GM12878 (cell line): ENCODE measurements around the gene MCC. TPM values are rescaled to one million over a fixed set of nuclear protein-coding genes. Genes with fewer than 3 reads are reported as not detected.

Source experiments
- ATAC-seq: fragments of 200-7000 bp; cut with Tn5 transposase; 3 replicates; pipeline ENCODE4 v1.9.1; 2020; ENCODE audit warnings: mild to moderate bottlenecking, moderate library complexity
- BruUV-seq: library from RNA; stranded (reverse); fragments of 400-500 nt; replicated peaks from 2 replicates; lab custom pipeline; 2021; lab: Mats Ljungman, UMichigan
- CTCF ChIA-PET: fragments of 300-600 bp; sonication (Branson Sonifier 250); formaldehyde crosslinking; extraction: SDS; loops from one replicate; lab custom pipeline; 2021; ENCODE audit warnings: inconsistent platforms; lab: Yijun Ruan, JAX
- POLR2A ChIA-PET: fragments of 350-600 bp; formaldehyde crosslinking; extraction: SDS; loops from one replicate; lab custom pipeline; 2021; ENCODE audit warnings: inconsistent platforms; lab: Charles Lee
- RAD21 ChIA-PET: fragments of 300-600 bp; sonication (Branson Sonifier 250); formaldehyde crosslinking; loops from one replicate; lab custom pipeline; 2023; ENCODE audit warnings: antibody characterized with exemption; ENCODE audit not compliant: unreplicated experiment; lab: Charles Lee
- SMC1A ChIA-PET: fragments of 300-600 bp; sonication (Branson Sonifier 250); formaldehyde crosslinking; loops from one replicate; lab custom pipeline; 2023; ENCODE audit not compliant: unreplicated experiment, uncharacterized antibody; lab: Charles Lee
- DNase-seq: peaks from one replicate; pipeline ENCODE4 v3.0.0-alpha.2; 2011; ENCODE audit warnings: low read depth, low spot score
- FAIRE-seq: peaks from 3 replicates; lab custom pipeline; 2011; peaks lifted over from hg19 to GRCh38; lab: Jason Lieb, UNC
- H2AFZ ChIP-seq: 2 replicates; pipeline ENCODE4 v1.6.0; 2011; ENCODE audit warnings: low read depth, low read length, control low read depth; ENCODE audit not compliant: control insufficient read depth
- H3K27ac ChIP-seq: 2 replicates; pipeline ENCODE4 v1.5.1; 2011; ENCODE audit warnings: control low read depth; ENCODE audit not compliant: control insufficient read depth, insufficient read depth
- H3K27me3 ChIP-seq, 2 experiments: replicated peaks in 1 of 2; 2 replicates each; pipeline versions ENCODE4 v1.6.0 to v1.6.1; 2011; ENCODE audit warnings: low read length in 1 of 2; ENCODE audit not compliant: control insufficient read depth in 2 of 2, insufficient read depth in 2 of 2
- H3K36me3 ChIP-seq, 2 experiments: 2 replicates each; pipeline ENCODE4 v1.5.1; 2011; ENCODE audit warnings: low read length in 1 of 2; ENCODE audit not compliant: control insufficient read depth in 2 of 2, insufficient read depth in 2 of 2
- H3K4me1 ChIP-seq: 2 replicates; pipeline ENCODE4 v1.6.1; 2011; ENCODE audit warnings: mild to moderate bottlenecking, low read length, moderate library complexity, mixed read lengths; ENCODE audit not compliant: control insufficient read depth, insufficient read depth
- H3K4me2 ChIP-seq: 2 replicates; pipeline ENCODE4 v1.6.0; 2011; ENCODE audit warnings: control low read depth; ENCODE audit not compliant: control insufficient read depth, insufficient read depth
- H3K4me3 ChIP-seq: fragments of 200-600 bp; sonication (generic); 2 replicates; pipeline ENCODE4 v1.5.1; 2016
- H3K79me2 ChIP-seq: 2 replicates; pipeline ENCODE4 v1.6.0; 2011; ENCODE audit warnings: low read length; ENCODE audit not compliant: control insufficient read depth, insufficient read depth
- H3K9ac ChIP-seq: 2 replicates; pipeline ENCODE4 v1.8.0; 2011; ENCODE audit warnings: low read length, control low read depth, mixed read lengths; ENCODE audit not compliant: control insufficient read depth, insufficient read depth
- H3K9me3 ChIP-seq: replicated peaks from 3 replicates; pipeline ENCODE4 v1.5.1; 2011; ENCODE audit warnings: mild to moderate bottlenecking, low read length; ENCODE audit not compliant: control insufficient read depth, insufficient read depth
- H4K20me1 ChIP-seq: 2 replicates; pipeline ENCODE4 v1.6.0; 2011; ENCODE audit not compliant: control insufficient read depth, insufficient read depth
- BCLAF1 ChIP-seq: fragments of 450-650 bp; IDR thresholded peaks from 2 replicates; pipeline ENCODE4 v1.6.1; 2017; ENCODE audit warnings: antibody characterized with exemption, mild to moderate bottlenecking, moderate library complexity
- IKZF2 ChIP-seq, 2 experiments: fragments of 450-650 bp; IDR thresholded peaks; 2 replicates each; pipeline ENCODE4 v1.6.1; 2017; ENCODE audit warnings: mild to moderate bottlenecking in 2 of 2, moderate library complexity in 2 of 2
- KLF5 ChIP-seq: fragments of 450-650 bp; IDR thresholded peaks from 2 replicates; pipeline ENCODE4 v1.6.1; 2014; ENCODE audit warnings: mild to moderate bottlenecking; ENCODE audit not compliant: partially characterized antibody
- NRF1 ChIP-seq: conservative IDR thresholded peaks from 2 replicates; pipeline ENCODE4 v1.6.1; 2011; ENCODE audit warnings: mild to moderate bottlenecking, low read depth, low read length, improper control_type of control experiment
- TAF1 ChIP-seq: IDR thresholded peaks from 2 replicates; pipeline ENCODE4 v1.6.1; 2011; ENCODE audit warnings: mild to moderate bottlenecking, low read depth, low read length, borderline replicate concordance
- ZNF274 ChIP-seq: IDR thresholded peaks from one replicate; pipeline ENCODE4 v1.8.0; 2011; ENCODE audit not compliant: insufficient read length, insufficient read depth
- WGBS: methylation state at CpG from one replicate; pipeline ENCODE4 v1.1.6; 2016; ENCODE audit warnings: low lambda C conversion rate; ENCODE audit not compliant: insufficient replicate concordance, insufficient coverage; ENCODE audit errors: missing lambda C conversion rate; 5-methylcytosine and 5-hydroxymethylcytosine counted together
- in situ Hi-C: fragments of 300-500 bp; cut with MboI; formaldehyde crosslinking; loops from 9 replicates; pipeline ENCODE4 v1.14.3; 2018; ENCODE audit warnings: mixed read lengths
- intact Hi-C: fragments of 100-400 bp; cut with micrococcal nuclease; formaldehyde crosslinking; loops from one replicate; pipeline ENCODE4 v1.14.2; 2022; ENCODE audit not compliant: unreplicated experiment
- polyA plus RNA-seq, 11 experiments: library from polyadenylated mRNA; depleted of rRNA in 4 of 11; unstranded in 6 of 11; stranded (reverse) in 5 of 11; fragments of >200 nt; fragmentation: Nextera tagmentation in 4 of 11; fragmentation: Illumina TruSeq in 1 of 11; extraction: Ambion mirVana in 4 of 11; extraction: Trizol in 1 of 11; gene quantifications; 1 replicate in 1 of 11; 2 replicates in 10 of 11; pipeline versions ENCODE4 v1.2.1 to v1.2.3, GENCODE V29; 2011 to 2016; ENCODE audit warnings: inconsistent platforms in 2 of 11, missing spikeins in 2 of 11, low read depth in 1 of 11
- total RNA-seq, 4 experiments: library from RNA; depleted of rRNA in 3 of 4; stranded (reverse); fragments of >200 nt in 3 of 4; fragmentation: Illumina TruSeq in 1 of 4; extraction: Trizol in 1 of 4; gene quantifications; 2 replicates each; pipeline versions ENCODE4 v1.2.1 to v1.2.3, GENCODE V29; 2013 to 2021

MCC gene
- total and polyA plus RNA-seq, 10 of the 15 experiments (the other 5 are each of a cell fraction or from before 2014, with no cell fraction given): 0.03 to 0.86 (median 0.16) TPM

GRCh38 chr5:113253037-113253436, 235.2 kb downstream of the MCC start:
- no peaks in the 10 kb centered on the region for H3K79me2 ChIP-seq
- no peaks in the 10 kb centered on the region; a peak in 1 of 4 replicates for H3K27me3 ChIP-seq
- POLR2A ChIA-PET: no interaction called here
- no peak overlapping the region for H3K4me2 ChIP-seq
- intact Hi-C loops: no loop called here
- TF ChIP-seq KLF5 (no peak), NRF1 (no peak), IKZF2 (IDR thresholded peaks at IDR 0.05) (no peak), TAF1 (no peak), BCLAF1 (no peak), ZNF274 (no peak)
- no peak for ATAC-seq
- SMC1A ChIA-PET: interaction anchor here (1.5 kb wide), 1 partner anchor 12 kb away, joined by 4 read pairs; no protein-coding TSS in a partner anchor
- H3K9me3 ChIP-seq: no peaks in the 10 kb centered on the region
- H2AFZ ChIP-seq: no peak overlapping the region
- H3K4me3 ChIP-seq: no peak overlapping the region
- no peaks in the 10 kb centered on the region for H3K36me3 ChIP-seq
- no peak overlapping the region for H3K9ac ChIP-seq
- no TSS peak for BruUV-seq
- WGBS: 35% methylated on average over 3 of the region's 3 CpGs
- no peaks in the 10 kb centered on the region for H4K20me1 ChIP-seq
- RAD21 ChIA-PET: no interaction called here
- CTCF ChIA-PET: no interaction called here
- no peak for DNase-seq
- no peak for FAIRE-seq
- H3K4me1 ChIP-seq: no peaks in the 10 kb centered on the region
- H3K27ac ChIP-seq: no peak overlapping the region
- in situ Hi-C loops: no loop called here
